ENCODE data around the gene MAGEA6.

MAGEA6 gene

DNA sequence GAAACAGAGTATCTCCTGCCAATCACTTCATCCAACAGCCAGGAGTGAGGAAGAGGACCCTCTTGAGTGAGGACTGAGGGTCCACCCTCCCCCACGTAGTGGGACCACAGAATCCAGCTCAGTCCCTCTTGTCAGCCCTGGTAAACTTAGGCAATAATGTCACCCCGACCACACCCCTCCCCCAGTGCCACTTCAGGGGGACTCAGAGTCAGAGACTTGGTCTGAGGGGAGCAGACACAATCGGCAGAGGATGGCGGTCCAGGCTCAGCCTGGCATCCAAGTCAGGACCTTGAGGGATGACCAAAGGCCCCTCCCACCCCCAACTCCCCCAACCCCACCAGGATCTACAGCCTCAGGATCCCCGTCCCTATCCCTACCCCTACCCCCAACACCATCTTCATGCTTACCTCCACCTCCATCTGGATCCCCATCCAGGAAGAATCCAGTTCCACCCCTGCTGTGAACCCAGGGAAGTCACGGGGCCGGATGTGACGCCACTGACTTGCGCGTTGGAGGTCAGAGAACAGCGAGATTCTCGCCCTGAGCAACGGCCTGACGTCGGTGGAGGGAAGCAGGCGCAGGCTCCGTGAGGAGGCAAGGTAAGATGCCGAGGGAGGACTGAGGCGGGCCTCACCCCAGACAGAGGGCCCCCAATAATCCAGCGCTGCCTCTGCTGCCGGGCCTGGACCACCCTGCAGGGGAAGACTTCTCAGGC, 36.1 kb downstream of the MAGEA6 start, which contains the start of the genes CSAG1 and MAGEA12:
Gene CSAG1, minus strand, starts transcription at position 461 of the 715 bp plus-strand sequence. CDS start 1,261 bp downstream, outside the sequence.
Gene MAGEA12, plus strand, starts transcription at position 497 of the 715 bp plus-strand sequence. CDS start 2,405 bp downstream, outside the sequence.
- no peak for DNase-seq (ENCODE audit: low spot score)

DNA sequence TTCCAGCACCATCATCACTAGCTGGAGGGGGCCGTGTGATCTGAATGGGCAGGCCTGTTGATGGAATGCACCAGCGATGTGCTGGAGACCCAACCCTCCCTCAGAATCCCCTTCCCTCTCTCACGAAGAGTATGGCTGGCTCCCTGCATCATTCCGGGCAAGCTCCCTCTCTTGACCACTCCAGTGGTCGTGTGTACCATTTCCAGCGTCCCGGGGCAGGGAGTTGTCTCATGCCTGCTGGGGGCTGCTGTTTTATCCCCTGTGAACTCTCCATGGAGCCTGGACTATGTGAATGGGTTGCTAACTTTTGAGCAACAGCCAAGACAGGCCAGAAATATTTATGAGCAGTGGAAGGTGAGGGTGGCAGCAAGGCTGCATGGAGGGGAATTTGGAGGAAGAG, 44.1 kb downstream of the MAGEA6 start:
- DNase-seq (ENCODE audit: low spot score), result no peak

Data from LoVo (cell line).